Neural progenitor cell (in vitro differentiated cells): ENCODE data around the gene SLC5A6.

Source experiments
- EZH2 ChIP-seq: fragments of 200-600 bp; sonication (generic); IDR thresholded peaks from 2 replicates; pipeline ENCODE4 v1.6.1; 2017; ENCODE audit warnings: antibody characterized with exemption, mild to moderate bottlenecking, moderate library complexity
- EZH2phosphoT487 ChIP-seq: fragments of 200-600 bp; sonication (generic); IDR thresholded peaks from 2 replicates; pipeline ENCODE4 v1.6.1; 2017; ENCODE audit warnings: antibody characterized with exemption
- TF ChIP-seq, protein P1 (sequence below): fragments of 200-600 bp; sonication (generic); IDR thresholded peaks from 2 replicates; pipeline ENCODE4 v1.5.1; 2017; ENCODE audit warnings: antibody characterized with exemption, mild to moderate bottlenecking

DNA sequence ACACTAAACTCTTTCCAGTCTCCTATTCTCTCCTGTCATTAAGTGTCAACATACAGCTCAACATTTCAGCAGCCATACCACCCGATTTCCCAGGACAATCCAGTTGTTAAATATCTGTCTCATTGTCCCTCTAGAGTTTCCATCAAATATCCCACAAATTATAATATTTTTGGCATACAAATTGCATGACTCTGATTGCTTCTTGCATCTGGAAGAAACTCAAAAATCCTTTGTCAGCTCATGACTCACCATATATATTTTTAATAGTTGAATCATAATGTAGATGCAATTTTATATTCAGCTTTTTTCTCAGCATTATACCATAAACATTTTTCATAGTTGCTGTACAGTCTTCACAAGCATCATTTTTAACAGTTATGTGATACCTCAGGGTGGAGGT lies 43.6 kb upstream of the SLC5A6 start:
- TF ChIP-seq, protein P1, sequence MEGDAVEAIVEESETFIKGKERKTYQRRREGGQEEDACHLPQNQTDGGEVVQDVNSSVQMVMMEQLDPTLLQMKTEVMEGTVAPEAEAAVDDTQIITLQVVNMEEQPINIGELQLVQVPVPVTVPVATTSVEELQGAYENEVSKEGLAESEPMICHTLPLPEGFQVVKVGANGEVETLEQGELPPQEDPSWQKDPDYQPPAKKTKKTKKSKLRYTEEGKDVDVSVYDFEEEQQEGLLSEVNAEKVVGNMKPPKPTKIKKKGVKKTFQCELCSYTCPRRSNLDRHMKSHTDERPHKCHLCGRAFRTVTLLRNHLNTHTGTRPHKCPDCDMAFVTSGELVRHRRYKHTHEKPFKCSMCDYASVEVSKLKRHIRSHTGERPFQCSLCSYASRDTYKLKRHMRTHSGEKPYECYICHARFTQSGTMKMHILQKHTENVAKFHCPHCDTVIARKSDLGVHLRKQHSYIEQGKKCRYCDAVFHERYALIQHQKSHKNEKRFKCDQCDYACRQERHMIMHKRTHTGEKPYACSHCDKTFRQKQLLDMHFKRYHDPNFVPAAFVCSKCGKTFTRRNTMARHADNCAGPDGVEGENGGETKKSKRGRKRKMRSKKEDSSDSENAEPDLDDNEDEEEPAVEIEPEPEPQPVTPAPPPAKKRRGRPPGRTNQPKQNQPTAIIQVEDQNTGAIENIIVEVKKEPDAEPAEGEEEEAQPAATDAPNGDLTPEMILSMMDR = no peak
- TF ChIP-seq EZH2 (no peak), EZH2phosphoT487 (no peak)
